HG02678 (cell line): ENCODE measurements around the gene INPP5A.

Experiments
- ATAC-seq: cut with Tn5 transposase; IDR thresholded peaks from one replicate; pipeline ENCODE4 v1.9.1; 2021; ENCODE audit warnings: mild to moderate bottlenecking, moderate library complexity; ENCODE audit not compliant: unreplicated experiment

Gene INPP5A

GRCh38 chr10:132652936-132653590, 115.5 kb downstream of the INPP5A start:
- no peak for ATAC-seq

- no peak for ATAC-seq
Observed at GRCh38 chr10:132653721-132654120, 116.1 kb downstream of the INPP5A start.

GRCh38 chr10:132654121-132654571, 116.6 kb downstream of the INPP5A start:
- no peak for ATAC-seq

- ATAC-seq: no peak
Observed at GRCh38 chr10:132654708-132655661, 117.4 kb downstream of the INPP5A start.

GRCh38 chr10:132655735-132656134, 118.1 kb downstream of the INPP5A start:
- no peak for ATAC-seq

GRCh38 chr10:132656283-132657126, 118.9 kb downstream of the INPP5A start:
- no peak for ATAC-seq

- ATAC-seq: no peak
Observed at GRCh38 chr10:132657127-132657706, 119.6 kb downstream of the INPP5A start.

GRCh38 chr10:132657748-132658147, 120.2 kb downstream of the INPP5A start:
- ATAC-seq: no peak

GRCh38 chr10:132658546-132659205, 121.1 kb downstream of the INPP5A start:
- ATAC-seq: no peak

GRCh38 chr10:132659206-132660091, 121.9 kb downstream of the INPP5A start:
- ATAC-seq: no peak

GRCh38 chr10:132660385-132660784, 122.8 kb downstream of the INPP5A start:
- no peak for ATAC-seq

GRCh38 chr10:132662186-132662920, 124.8 kb downstream of the INPP5A start:
- no peak for ATAC-seq

GRCh38 chr10:132663666-132664365, 126.2 kb downstream of the INPP5A start:
- no peak for ATAC-seq

- no peak for ATAC-seq
Observed at GRCh38 chr10:132664407-132664806, 126.8 kb downstream of the INPP5A start.

GRCh38 chr10:132664883-132665282, 127.3 kb downstream of the INPP5A start:
- no peak for ATAC-seq

GRCh38 chr10:132665946-132666704, 128.5 kb downstream of the INPP5A start:
- no peak for ATAC-seq

GRCh38 chr10:132666705-132667341, 129.2 kb downstream of the INPP5A start:
- no peak for ATAC-seq
